8988T (cell line): Measurements from ENCODE around the gene PLCXD1.
A peak's percentile ranks its signal among the peaks of the same experiment; 100 is the strongest.
"Not testable (repeated sequence)": the region's sequence is repeated elsewhere in the genome, so short reads cannot be mapped to it uniquely, and the experiment has no call there.

Experiments used
- DNase-seq: peaks from one replicate; pipeline ENCODE4 v3.0.0; 2011

The PLCXD1 gene

GRCh38 chrX:281166-281999 lies at the start of gene PLCXD1:
Gene PLCXD1, plus strand, starts transcription at chrX:281381. Its CDS starts 2,807 bp downstream, at chrX:284188.
- peak; percentile 55 for DNase-seq

- DNase-seq = not testable (repeated sequence)
These were observed 49.4 kb upstream of the PLCXD1 start for GRCh38 chrX:231637-232277.

GRCh38 chrX:232278-232655 lies 48.9 kb upstream of the PLCXD1 start:
- DNase-seq = not testable (repeated sequence)

- not testable (repeated sequence) for DNase-seq
These were observed 45.0 kb upstream of the PLCXD1 start for GRCh38 chrX:236201-236600.

- DNase-seq = no peak
These were observed 30.2 kb upstream of the PLCXD1 start for GRCh38 chrX:250965-251364.

- not testable (repeated sequence) for DNase-seq
These were observed 29.6 kb upstream of the PLCXD1 start for GRCh38 chrX:251396-252243.

- DNase-seq = no peak
These were observed 28.8 kb upstream of the PLCXD1 start for GRCh38 chrX:252244-252956.

- DNase-seq = no peak
These were observed 28.3 kb upstream of the PLCXD1 start for GRCh38 chrX:252957-253291.

- no peak for DNase-seq
These were observed 27.5 kb upstream of the PLCXD1 start for GRCh38 chrX:253451-254297.

GRCh38 chrX:254630-255215 lies 26.5 kb upstream of the PLCXD1 start:
- DNase-seq = no peak

- no peak for DNase-seq
These were observed 25.3 kb upstream of the PLCXD1 start for GRCh38 chrX:255923-256331.

- DNase-seq = not testable (repeated sequence)
These were observed 24.1 kb upstream of the PLCXD1 start for GRCh38 chrX:257054-257453.

- no peak for DNase-seq
These were observed 23.4 kb upstream of the PLCXD1 start for GRCh38 chrX:257681-258289.

- DNase-seq = no peak
These were observed 22.7 kb upstream of the PLCXD1 start for GRCh38 chrX:258291-259040.

GRCh38 chrX:259692-260355 lies 21.4 kb upstream of the PLCXD1 start:
- DNase-seq = peak; percentile 65

GRCh38 chrX:261167-261918 lies 19.8 kb upstream of the PLCXD1 start:
- DNase-seq = peak; percentile 36

GRCh38 chrX:261919-262352 lies 19.2 kb upstream of the PLCXD1 start:
- no peak for DNase-seq

- no peak for DNase-seq
These were observed 18.7 kb upstream of the PLCXD1 start for GRCh38 chrX:262381-262909.

- not testable (repeated sequence) for DNase-seq
These were observed 17.2 kb upstream of the PLCXD1 start for GRCh38 chrX:264006-264405.
